ENCODE measurements around the gene FRMD6. TPM values are rescaled to one million over a fixed set of nuclear protein-coding genes. Genes with fewer than 3 reads are reported as not detected.

FRMD6 gene
- total and polyA plus RNA-seq, 9 of the 15 experiments (the other 6 are each of a cell fraction or from before 2014, with no cell fraction given), result 0.11 to 0.92 (median 0.53) TPM

GRCh38 chr14:51626788-51627187 is 24.9 kb upstream of the FRMD6 start (continued):
- TF ChIP-seq ZBTB40 (IDR thresholded peaks at IDR 0.05) (no peak), ZBTB40 (CRISPR knock-in tag; IDR thresholded peaks at IDR 0.05) (no peak), PRMT5 (CRISPR knock-in tag; IDR thresholded peaks at IDR 0.05) (no peak)
